ENCODE measurements around the gene COL9A1. TPM values are rescaled to one million over a fixed set of nuclear protein-coding genes. Genes with fewer than 3 reads are reported as not detected.
"Not testable (repeated sequence)": the region's sequence is repeated elsewhere in the genome, so short reads cannot be mapped to it uniquely, and the experiment has no call there.

The COL9A1 gene
- polyA plus RNA-seq (2011; rRNA removed): not detected in 2 replicates
- polyA minus RNA-seq (2011; rRNA and poly(A)+ RNA removed): not detected in 2 replicates

- no peaks in the 10 kb centered on the region for H3K36me3 ChIP-seq (ENCODE audit: control insufficient read depth, insufficient read depth, low read length)
- CTCF ChIA-PET: interaction anchor here (0.8 kb wide), 1 partner anchor 66 kb away, joined by 3 read pairs; no protein-coding TSS in a partner anchor
- DNase-seq (ENCODE audit: low read depth): no peak
These were observed at the start of gene COL9A1 for GRCh38 chr6:70303034-70303525. Gene COL9A1, minus strand, starts transcription at chr6:70303084. Its CDS starts 160 bp downstream, at chr6:70302924.

GRCh38 chr6:70351461-70351860 lies 48.6 kb upstream of the COL9A1 start:
- no peak for TF ChIP-seq CTCF (IDR thresholded peaks at IDR 0.05; ENCODE audit: insufficient read depth, low read depth, low read length)
- ChIA-PET POLR2A (no interaction called here), CTCF (interaction anchor here (1.1 kb wide), 1 partner anchor 18 kb away, joined by 3 read pairs; no protein-coding TSS in a partner anchor)
- no peak for DNase-seq (ENCODE audit: low read depth)
- no peaks in the 10 kb centered on the region for H3K36me3 ChIP-seq (ENCODE audit: control insufficient read depth, insufficient read depth, low read length)
- H3K27me3 ChIP-seq (ENCODE audit: control insufficient read depth, insufficient read depth, low read length): peaks cover 1% of the 10 kb centered on the region; the same call in 1 of the 2 replicates
- H3K4me3 ChIP-seq (ENCODE audit: low read depth, low read length): no peak overlapping the region

More at GRCh38 chr6:70303034-70303525, at the start of gene COL9A1:
- Histone ChIP-seq H3K27me3 (ENCODE audit: control insufficient read depth, insufficient read depth, low read length) (no peaks in the 10 kb centered on the region; the same call in 1 of the 2 replicates), H3K4me3 (ENCODE audit: low read depth, low read length) (no peak within 1 kb of the TSS)
- no peak for TF ChIP-seq CTCF (IDR thresholded peaks at IDR 0.05; ENCODE audit: insufficient read depth, low read depth, low read length)
- POLR2A ChIA-PET: no interaction called here

GRCh38 chr6:70345619-70346018 lies 42.7 kb upstream of the COL9A1 start:
- TF ChIP-seq CTCF (IDR thresholded peaks at IDR 0.05; ENCODE audit: insufficient read depth, low read depth, low read length): no peak
- Histone ChIP-seq H3K36me3 (ENCODE audit: control insufficient read depth, insufficient read depth, low read length) (no peaks in the 10 kb centered on the region), H3K4me3 (ENCODE audit: low read depth, low read length) (no peak overlapping the region), H3K27me3 (ENCODE audit: control insufficient read depth, insufficient read depth, low read length) (0 out of 2 replicates have a peak, but pooled peaks cover 1% of the 10 kb centered on the region)
- ChIA-PET CTCF (interaction anchor here (0.6 to 2.9 kb wide), 2 partner anchors 9 to 24 kb away, joined by 3 to 10 read pairs; no protein-coding TSS in a partner anchor), POLR2A (no interaction called here)
- no peak for DNase-seq (ENCODE audit: low read depth)

- ChIA-PET POLR2A (no interaction called here), CTCF (no interaction called here)
- H3K36me3 ChIP-seq (ENCODE audit: control insufficient read depth, insufficient read depth, low read length): no peaks in the 10 kb centered on the region
These were observed 40.4 kb upstream of the COL9A1 start for GRCh38 chr6:70343313-70343712.

GRCh38 chr6:70339810-70340209 lies 36.9 kb upstream of the COL9A1 start:
- DNase-seq (ENCODE audit: low read depth); H3K4me3 ChIP-seq (ENCODE audit: low read depth, low read length); H3K36me3 ChIP-seq (ENCODE audit: control insufficient read depth, insufficient read depth, low read length); POLR2A ChIA-PET; CTCF ChIA-PET; H3K27me3 ChIP-seq (ENCODE audit: control insufficient read depth, insufficient read depth, low read length): not testable (repeated sequence)

More at GRCh38 chr6:70343313-70343712, 40.4 kb upstream of the COL9A1 start:
- H3K27me3 ChIP-seq (ENCODE audit: control insufficient read depth, insufficient read depth, low read length): 0 out of 2 replicates have a peak, but pooled peaks cover 1% of the 10 kb centered on the region
- H3K4me3 ChIP-seq (ENCODE audit: low read depth, low read length): no peak overlapping the region
- TF ChIP-seq CTCF (IDR thresholded peaks at IDR 0.05; ENCODE audit: insufficient read depth, low read depth, low read length): no peak
- no peak for DNase-seq (ENCODE audit: low read depth)

GRCh38 chr6:70338775-70339174 lies 35.9 kb upstream of the COL9A1 start:
- H3K36me3 ChIP-seq (ENCODE audit: control insufficient read depth, insufficient read depth, low read length): no peaks in the 10 kb centered on the region
- ChIA-PET POLR2A (no interaction called here), CTCF (interaction anchor here (0.9 kb wide), 1 partner anchor 29 kb away, joined by 3 read pairs; no protein-coding TSS in a partner anchor)
- DNase-seq (ENCODE audit: low read depth): no peak
- no peak for TF ChIP-seq CTCF (IDR thresholded peaks at IDR 0.05; ENCODE audit: insufficient read depth, low read depth, low read length)
- H3K4me3 ChIP-seq (ENCODE audit: low read depth, low read length): no peak overlapping the region
- H3K27me3 ChIP-seq (ENCODE audit: control insufficient read depth, insufficient read depth, low read length): no peaks in the 10 kb centered on the region
